Upper lobe of right lung (tissue), 1 donor: Measurements from ENCODE around the gene TAS2R46. TPM values are rescaled to one million over a fixed set of nuclear protein-coding genes. Genes with fewer than 3 reads are reported as not detected.

Experiments
- ATAC-seq: fragments of 200-7000 bp; cut with Tn5 transposase; one replicate; pipeline ENCODE4 v1.9.1; 2020; ENCODE audit warnings: mild to moderate bottlenecking, moderate library complexity
- DNase-seq: peaks from one replicate; pipeline ENCODE4 v3.0.0-alpha.2; 2020
- H3K27ac ChIP-seq: fragments of 200-600 bp; one replicate; pipeline ENCODE4 v1.8.0; 2022
- H3K27me3 ChIP-seq: fragments of 200-600 bp; one replicate; pipeline ENCODE4 v1.8.0; 2022; ENCODE audit warnings: mild to moderate bottlenecking
- H3K36me3 ChIP-seq: fragments of 200-600 bp; one replicate; pipeline ENCODE4 v1.8.0; 2022
- H3K4me1 ChIP-seq: fragments of 200-600 bp; one replicate; pipeline ENCODE4 v1.8.0; 2022
- H3K4me3 ChIP-seq: fragments of 200-600 bp; one replicate; pipeline ENCODE4 v1.8.0; 2022; ENCODE audit warnings: mild to moderate bottlenecking
- H3K9me3 ChIP-seq: fragments of 200-600 bp; one replicate; pipeline ENCODE4 v1.8.0; 2022
- CTCF ChIP-seq: fragments of 200-600 bp; IDR thresholded peaks from one replicate; pipeline ENCODE4 v1.8.0; 2022; ENCODE audit warnings: antibody characterized with exemption
- intact Hi-C: fragments of 100-400 bp; cut with DNase I; formaldehyde crosslinking; loops from one replicate; pipeline ENCODE4 v1.11.0; 2022
- total RNA-seq: library from RNA; stranded (reverse); fragmentation: NEBNext Ultra II Directional; extraction: Animal tissue kit (Norgen Biotek cat#: 25700); gene quantifications from one replicate; pipeline ENCODE4 v1.2.1, GENCODE V29; 2021
- donor health status: DM: no; HTN: yes; CAD: no; lungs with severe emphysema.

Gene TAS2R46
- total RNA-seq, 1 donor from 2014 or later: 1.3 TPM

DNA sequence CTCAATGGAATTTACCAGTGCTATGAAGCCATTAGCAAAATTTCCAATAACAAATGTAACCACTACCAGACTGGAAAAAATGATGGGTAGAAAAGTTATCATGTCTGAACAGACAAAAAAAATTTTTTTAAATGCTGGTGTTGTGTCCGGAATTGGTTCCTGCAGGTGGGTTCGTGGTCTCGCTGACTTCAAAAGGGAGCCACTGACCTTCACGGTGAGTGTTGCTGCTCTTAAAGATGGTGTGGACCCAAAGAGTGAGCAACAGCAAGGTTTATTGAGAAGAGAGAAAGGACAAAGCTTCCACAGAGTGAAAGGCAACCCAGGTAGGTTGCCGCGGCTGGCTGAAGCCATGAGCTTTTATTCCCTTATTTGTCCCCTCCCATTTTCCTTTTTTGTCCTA lies 30.0 kb upstream of the TAS2R46 start, which contains the start of gene TAS2R43:
TAS2R43 (minus strand) TSS at position 186 of the 400 bp plus-strand sequence; CDS start at position 102, 84 bp downstream.
- no peak within 1 kb of the TSS for H3K27ac ChIP-seq
- no peak for ATAC-seq
- H3K4me3 ChIP-seq: no peak within 1 kb of the TSS
- H3K9me3 ChIP-seq: no peaks in the 10 kb centered on the region
- no peak for TF ChIP-seq CTCF
- DNase-seq: no peak
- intact Hi-C loops: no loop called here
- H3K4me1 ChIP-seq: no peaks in the 10 kb centered on the region
- no peaks in the 10 kb centered on the region for H3K27me3 ChIP-seq
- no peaks in the 10 kb centered on the region for H3K36me3 ChIP-seq

DNA sequence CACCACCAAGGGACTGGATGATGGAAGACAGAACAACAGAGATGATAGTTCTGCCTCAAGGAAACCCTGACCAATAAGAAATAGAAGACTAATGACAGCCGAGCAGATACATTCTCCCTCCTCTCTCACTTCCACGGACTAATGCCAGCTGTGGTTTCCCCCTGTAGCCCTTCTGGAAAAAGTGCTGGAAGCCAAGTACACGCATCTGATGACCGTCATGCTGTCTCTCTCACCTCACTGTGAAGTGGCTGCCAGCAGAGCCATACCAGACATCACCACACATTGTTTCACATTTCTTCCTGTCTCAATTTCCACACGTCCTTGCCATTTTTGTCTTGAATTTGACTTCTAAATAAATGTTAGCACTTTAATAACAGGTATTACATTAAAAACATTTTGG lies 27.2 kb upstream of the TAS2R46 start:
- no peaks in the 10 kb centered on the region for H3K4me1 ChIP-seq
- intact Hi-C loops: no loop called here
- no peak overlapping the region for H3K27ac ChIP-seq
- no peaks in the 10 kb centered on the region for H3K27me3 ChIP-seq
- H3K9me3 ChIP-seq: no peaks in the 10 kb centered on the region
- H3K4me3 ChIP-seq: no peak overlapping the region
- H3K36me3 ChIP-seq: no peaks in the 10 kb centered on the region
- DNase-seq (no peak), ATAC-seq (no peak)
- no peak for TF ChIP-seq CTCF

GRCh38 chr12:11085419-11085818 lies 23.3 kb upstream of the TAS2R46 start:
- Histone ChIP-seq H3K4me1 (no peaks in the 10 kb centered on the region), H3K36me3 (no peaks in the 10 kb centered on the region), H3K9me3 (no peaks in the 10 kb centered on the region), H3K4me3 (no peak overlapping the region), H3K27ac (no peak overlapping the region), H3K27me3 (no peaks in the 10 kb centered on the region)
- TF ChIP-seq CTCF: no peak
- intact Hi-C loops: no loop called here
- ATAC-seq: no peak
- DNase-seq: no peak

- H3K27ac ChIP-seq: no peak overlapping the region
- DNase-seq (no peak), ATAC-seq (no peak)
- intact Hi-C loops: no loop called here
- H3K4me1 ChIP-seq: no peaks in the 10 kb centered on the region
- H3K9me3 ChIP-seq: no peaks in the 10 kb centered on the region
- no peak for TF ChIP-seq CTCF
- H3K36me3 ChIP-seq: no peaks in the 10 kb centered on the region
- H3K4me3 ChIP-seq: no peak overlapping the region
- no peaks in the 10 kb centered on the region for H3K27me3 ChIP-seq
Observed at GRCh38 chr12:11081987-11082386, 19.9 kb upstream of the TAS2R46 start.

GRCh38 chr12:11078246-11078645 lies 16.2 kb upstream of the TAS2R46 start:
- H3K27ac ChIP-seq: no peak overlapping the region
- no peaks in the 10 kb centered on the region for H3K36me3 ChIP-seq
- ATAC-seq (no peak), DNase-seq (no peak)
- no peak overlapping the region for H3K4me3 ChIP-seq
- no peak for TF ChIP-seq CTCF
- no peaks in the 10 kb centered on the region for H3K4me1 ChIP-seq
- H3K9me3 ChIP-seq: no peaks in the 10 kb centered on the region
- intact Hi-C loops: no loop called here
- no peaks in the 10 kb centered on the region for H3K27me3 ChIP-seq

DNA sequence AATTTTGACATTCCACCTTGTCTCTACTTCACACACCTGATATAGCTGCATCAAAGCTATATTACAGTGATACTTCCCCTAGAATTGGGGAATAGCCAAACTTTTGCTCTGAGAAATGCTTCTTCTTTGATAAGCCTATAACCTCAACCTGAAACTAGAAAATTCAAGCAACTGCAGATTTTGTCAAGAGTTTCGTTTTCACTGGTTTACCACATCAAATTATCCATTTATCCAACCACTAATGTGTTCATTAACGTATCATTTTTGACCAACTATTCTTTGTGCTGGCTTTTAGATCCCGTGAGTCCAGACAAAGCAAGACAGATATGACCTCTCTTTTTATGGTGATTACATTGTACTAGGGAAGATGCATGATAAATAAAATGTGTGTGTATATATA lies 13.5 kb upstream of the TAS2R46 start:
- no peaks in the 10 kb centered on the region for H3K9me3 ChIP-seq
- DNase-seq (no peak), ATAC-seq (no peak)
- no peak overlapping the region for H3K4me3 ChIP-seq
- intact Hi-C loops: no loop called here
- H3K27me3 ChIP-seq: no peaks in the 10 kb centered on the region
- H3K36me3 ChIP-seq: no peaks in the 10 kb centered on the region
- no peak for TF ChIP-seq CTCF
- H3K4me1 ChIP-seq: no peaks in the 10 kb centered on the region
- no peak overlapping the region for H3K27ac ChIP-seq
